Right renal cortex interstitium (tissue), 3 donors: ENCODE results near the gene BLTP1. TPM values are rescaled to one million over a fixed set of nuclear protein-coding genes. Genes with fewer than 3 reads are reported as not detected.

Source experiments
- DNase-seq, 3 donors: peaks; one replicate each; pipeline ENCODE4 v3.0.0-alpha.2; 2013; ENCODE audit warnings: low read depth in 3 of 3, low spot score in 2 of 3
- polyA plus RNA-seq, 3 donors: library from polyadenylated mRNA; unstranded; fragments of 120-200 nt; gene quantifications; one replicate each; pipeline ENCODE4 v1.2.1, GENCODE V29; 2013; ENCODE audit not compliant: insufficient read length in 3 of 3

BLTP1 gene
- polyA plus RNA-seq, 3 donors: 78.1 to 89.6 (median 88.2) TPM

DNA sequence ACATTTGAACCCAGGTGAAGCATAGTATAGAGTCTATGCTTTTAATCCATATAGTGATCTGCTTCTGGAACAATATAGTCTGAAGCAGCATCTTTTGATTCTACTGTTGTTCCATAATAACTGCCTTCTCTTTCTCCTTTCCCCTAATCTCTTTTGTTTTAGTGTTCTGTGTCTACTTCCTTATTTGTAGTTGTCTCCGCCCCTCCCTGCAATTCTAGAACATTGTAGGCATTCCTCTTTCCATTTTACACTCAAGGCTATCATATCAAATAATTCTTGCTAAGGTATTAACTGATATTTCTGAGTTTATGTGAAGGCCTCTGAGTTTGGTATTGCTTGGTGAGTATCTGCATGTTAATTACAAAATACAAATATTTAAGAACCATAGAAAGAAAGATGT is 11.6 kb downstream of the BLTP1 start:
- DNase-seq: no peak

DNA sequence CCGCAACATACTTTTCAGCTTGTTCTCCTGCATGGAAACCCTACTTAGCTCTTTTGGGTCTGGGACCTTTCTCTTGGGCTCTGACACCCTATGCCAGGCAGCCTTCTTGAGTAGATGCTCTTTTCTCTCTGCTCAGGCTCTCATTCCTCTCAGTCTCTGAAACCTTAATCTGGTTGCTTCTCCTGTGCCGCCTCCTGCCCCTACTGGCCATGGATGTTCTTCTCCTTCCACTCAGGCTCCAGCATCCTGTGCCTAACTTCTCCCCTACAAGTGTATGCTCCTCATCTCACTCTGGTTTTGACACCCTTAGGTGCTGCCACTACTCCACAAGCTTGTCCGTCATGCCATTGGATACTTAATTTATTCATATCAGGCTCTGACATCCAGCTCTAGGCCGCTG is 15.2 kb downstream of the BLTP1 start:
- DNase-seq: no peak

DNA sequence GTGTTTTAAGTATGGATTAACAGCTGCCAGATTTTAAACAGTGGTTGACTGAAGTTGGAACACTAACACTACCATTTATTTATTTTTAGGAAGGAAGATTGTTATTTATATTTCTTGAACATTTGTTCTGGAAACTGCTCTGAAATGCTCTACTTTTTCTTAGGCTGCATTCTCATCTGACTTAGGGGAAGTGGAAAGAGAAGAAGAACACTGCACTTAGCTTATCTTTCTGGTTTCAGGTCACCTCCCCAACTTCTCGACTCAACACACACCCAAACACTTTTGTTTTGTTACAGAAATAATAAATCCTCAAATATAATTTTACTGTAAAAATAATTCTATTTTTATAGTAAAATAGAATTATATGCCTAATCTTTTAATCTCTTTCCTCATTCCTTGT is 18.6 kb downstream of the BLTP1 start:
- no peak for DNase-seq

DNA sequence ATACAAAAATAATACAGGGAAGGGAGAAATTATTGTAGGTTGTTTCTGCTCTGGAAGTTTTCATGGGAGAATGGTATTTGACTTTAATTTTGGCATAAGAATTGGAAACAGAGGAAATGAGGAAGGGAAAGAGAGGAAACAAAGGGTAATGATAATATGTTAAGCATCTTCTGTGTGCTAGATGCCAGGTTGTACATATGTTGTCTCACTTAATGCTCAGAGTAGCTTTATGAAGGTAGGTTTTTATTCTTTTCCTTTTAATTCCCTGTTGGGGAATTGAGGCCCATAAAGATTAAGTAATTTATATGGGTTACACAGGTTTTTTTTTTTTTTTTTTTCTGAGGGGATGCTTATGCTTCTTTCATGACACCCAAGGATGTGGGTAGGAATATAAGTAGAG is 19.2 kb downstream of the BLTP1 start:
- no peak for DNase-seq

DNA sequence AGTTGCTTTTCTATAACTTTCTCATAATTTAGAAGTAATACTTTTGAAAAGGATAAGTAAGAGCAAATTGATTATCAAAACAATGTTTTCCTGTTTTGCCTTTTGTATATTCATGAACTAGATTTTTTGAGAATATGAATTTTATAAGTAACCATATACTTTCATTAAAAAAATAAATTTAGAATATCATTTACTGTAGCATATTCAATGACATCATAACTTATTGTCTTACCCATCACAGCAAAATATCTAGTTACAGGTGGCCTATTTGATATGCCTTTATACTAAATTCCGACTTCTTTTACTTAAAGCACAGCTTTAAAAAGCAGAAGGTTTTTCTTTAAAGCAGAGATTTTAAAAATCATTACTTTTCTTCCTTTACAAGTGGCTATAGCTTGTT is 20.1 kb downstream of the BLTP1 start:
- no peak for DNase-seq

DNA sequence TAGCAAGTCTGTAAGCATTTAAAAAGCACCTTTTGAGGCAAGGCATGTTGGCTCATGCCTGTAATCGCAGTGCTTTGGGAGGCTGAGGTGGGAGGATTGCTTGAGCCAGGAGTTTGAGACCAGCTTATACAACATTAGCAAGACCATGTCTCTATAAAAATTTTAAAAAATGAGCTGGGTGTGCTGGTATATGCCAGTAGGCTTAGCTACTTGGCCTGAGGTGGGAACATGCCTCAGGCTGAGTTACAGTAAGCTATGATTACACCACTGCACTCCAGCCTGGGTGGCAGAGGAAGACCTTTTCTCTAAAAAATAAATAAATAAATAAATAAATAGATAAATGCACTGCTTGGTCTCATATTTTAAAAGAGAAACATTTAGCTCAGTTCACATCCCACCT is 26.8 kb downstream of the BLTP1 start:
- DNase-seq: no peak

DNA sequence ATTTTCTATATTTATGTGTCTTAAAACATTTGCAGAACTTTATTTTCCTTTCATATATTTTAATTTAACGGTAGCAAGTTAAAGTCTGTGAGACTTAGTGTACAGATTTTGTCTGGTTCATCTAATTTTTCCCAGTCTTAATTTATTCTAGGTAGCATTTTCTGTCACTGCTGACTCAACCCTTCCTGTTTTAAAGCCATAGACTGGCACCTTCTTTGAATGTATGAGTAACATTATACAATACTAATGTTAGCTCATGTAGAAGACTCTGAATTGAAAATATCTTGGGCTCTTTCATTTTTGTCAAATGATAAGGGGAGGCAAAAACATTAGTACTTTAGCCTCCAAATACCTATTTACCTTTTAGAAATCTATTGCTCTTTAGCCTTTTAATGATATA is 43.6 kb downstream of the BLTP1 start:
- no peak for DNase-seq

Other genes starting within 250 kb of the BLTP1 start
- gene TRPC3, start 200.3 kb upstream of the BLTP1 start, polyA plus RNA-seq: 1 to 10 TPM in 2 of 3 donors, under 1 TPM in 1; 1.00 to 1.3 (median 1.2) TPM
- not detected for gene ADAD1, start 226.7 kb downstream of the BLTP1 start, polyA plus RNA-seq